Measurements from ENCODE around the gene ATP6V1G1. TPM values are rescaled to one million over a fixed set of nuclear protein-coding genes. Genes with fewer than 3 reads are reported as not detected.

Gene ATP6V1G1
- total and polyA plus RNA-seq, 2 experiments from 2014 or later: 166 to 509 TPM

- TF ChIP-seq ETS1 (IDR thresholded peaks at IDR 0.05) (no peak), NANOG (IDR thresholded peaks at IDR 0.05; ENCODE audit: borderline replicate concordance) (no peak), ZNF462 (CRISPR knock-in tag; IDR thresholded peaks at IDR 0.05) (no peak), EZH2phosphoT487 (IDR thresholded peaks at IDR 0.05; ENCODE audit: unreplicated experiment) (no peak), ZNF331 (CRISPR knock-in tag; IDR thresholded peaks at IDR 0.05; ENCODE audit: low read depth) (no peak), EZH2 (IDR thresholded peaks at IDR 0.05; ENCODE audit: low read depth, unreplicated experiment) (no peak), POLR2AphosphoS5 (IDR thresholded peaks at IDR 0.05; ENCODE audit: low read depth) (no peak), CREB1 (CRISPR knock-in tag; IDR thresholded peaks at IDR 0.05; ENCODE audit: low read depth) (no peak)
Measured at GRCh38 chr9:114606597-114607207, 19.1 kb downstream of the ATP6V1G1 start (continued).
